ENCODE measurements around the gene MYL11.

DNA sequence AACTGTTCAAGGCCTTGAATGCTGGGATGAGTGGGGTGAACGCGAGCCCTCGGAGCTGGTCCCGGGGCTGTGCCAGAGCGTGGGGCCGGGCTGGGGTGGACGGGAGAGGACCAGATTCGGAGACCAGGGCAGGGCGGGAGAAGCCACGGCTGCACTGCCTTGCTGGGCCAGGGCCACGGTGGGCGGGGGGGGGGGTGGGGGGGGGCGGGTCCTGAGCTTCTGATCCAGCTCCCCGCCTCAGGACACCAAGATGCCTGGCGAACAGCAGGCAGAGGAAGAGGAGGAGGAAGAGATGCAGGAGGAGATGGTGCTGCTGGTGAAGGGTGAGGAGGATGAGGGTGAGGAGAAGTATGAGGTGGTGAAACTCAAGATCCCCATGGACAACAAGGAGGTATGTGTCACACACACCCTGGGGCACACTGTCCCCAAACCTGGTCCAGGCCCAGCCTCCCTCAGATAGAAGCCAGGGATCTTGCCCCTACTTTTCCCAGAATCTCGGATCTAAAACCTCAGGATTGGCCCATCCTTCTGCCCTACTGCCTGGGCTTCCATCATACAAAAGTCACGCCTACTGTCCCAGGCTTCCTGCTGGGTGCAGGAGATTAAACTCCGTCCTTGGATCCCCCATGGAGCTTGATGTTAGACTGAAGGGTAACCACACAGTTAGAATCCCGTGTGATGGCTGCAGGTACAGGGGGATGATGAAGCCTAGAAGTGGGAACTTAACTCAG lies 33.4 kb downstream of the MYL11 start:
- TF ChIP-seq, protein P1, sequence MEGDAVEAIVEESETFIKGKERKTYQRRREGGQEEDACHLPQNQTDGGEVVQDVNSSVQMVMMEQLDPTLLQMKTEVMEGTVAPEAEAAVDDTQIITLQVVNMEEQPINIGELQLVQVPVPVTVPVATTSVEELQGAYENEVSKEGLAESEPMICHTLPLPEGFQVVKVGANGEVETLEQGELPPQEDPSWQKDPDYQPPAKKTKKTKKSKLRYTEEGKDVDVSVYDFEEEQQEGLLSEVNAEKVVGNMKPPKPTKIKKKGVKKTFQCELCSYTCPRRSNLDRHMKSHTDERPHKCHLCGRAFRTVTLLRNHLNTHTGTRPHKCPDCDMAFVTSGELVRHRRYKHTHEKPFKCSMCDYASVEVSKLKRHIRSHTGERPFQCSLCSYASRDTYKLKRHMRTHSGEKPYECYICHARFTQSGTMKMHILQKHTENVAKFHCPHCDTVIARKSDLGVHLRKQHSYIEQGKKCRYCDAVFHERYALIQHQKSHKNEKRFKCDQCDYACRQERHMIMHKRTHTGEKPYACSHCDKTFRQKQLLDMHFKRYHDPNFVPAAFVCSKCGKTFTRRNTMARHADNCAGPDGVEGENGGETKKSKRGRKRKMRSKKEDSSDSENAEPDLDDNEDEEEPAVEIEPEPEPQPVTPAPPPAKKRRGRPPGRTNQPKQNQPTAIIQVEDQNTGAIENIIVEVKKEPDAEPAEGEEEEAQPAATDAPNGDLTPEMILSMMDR (IDR thresholded peaks at IDR 0.05): no peak
- no peak for TF ChIP-seq POLR2A (IDR thresholded peaks at IDR 0.05)

Data from Peyer's patch (tissue), 4 donors.